WTC11 (cell line): ENCODE measurements around the gene RTP3. TPM values are rescaled to one million over a fixed set of nuclear protein-coding genes. Genes with fewer than 3 reads are reported as not detected.

Experiments used
- ATAC-seq: fragments of 200-7000 bp; cut with Tn5 transposase; 2 replicates; pipeline ENCODE4 v1.10.0; 2021; ENCODE audit warnings: mild to moderate bottlenecking, moderate library complexity
- CTCF ChIA-PET: fragments of 300-600 bp; sonication (Branson Sonifier 250); formaldehyde crosslinking; loops from one replicate; lab custom pipeline; 2021; ENCODE audit warnings: antibody characterized with exemption; lab: Charles Lee
- POLR2A ChIA-PET: fragments of 350-600 bp; sonication (Branson Sonifier 250); formaldehyde crosslinking; loops from one replicate; lab custom pipeline; 2021; ENCODE audit warnings: antibody characterized with exemption; lab: Charles Lee
- DNase-seq: peaks from one replicate; pipeline ENCODE4 v3.0.0; 2021; ENCODE audit warnings: low spot score
- H3K27ac Mint-ChIP-seq: 2 replicates; pipeline ENCODE4 v1.8.0; 2021; ENCODE audit warnings: mixed read lengths
- H3K27me3 Mint-ChIP-seq: 2 replicates; pipeline ENCODE4 v1.8.0; 2021; ENCODE audit warnings: low read depth, mild to moderate bottlenecking, moderate library complexity, mixed read lengths
- H3K36me3 Mint-ChIP-seq: 2 replicates; pipeline ENCODE4 v1.8.0; 2021; ENCODE audit warnings: mixed read lengths
- H3K4me1 Mint-ChIP-seq: 2 replicates; pipeline ENCODE4 v1.8.0; 2022; ENCODE audit warnings: mixed read lengths
- H3K4me3 Mint-ChIP-seq: 2 replicates; pipeline ENCODE4 v1.8.0; 2021; ENCODE audit warnings: mild to moderate bottlenecking, moderate library complexity, mixed read lengths
- H3K9me3 Mint-ChIP-seq: 2 replicates; pipeline ENCODE4 v1.8.0; 2021; ENCODE audit warnings: mixed read lengths
- CDX4 ChIP-seq: fragments of 250-450 bp; sonication (Bioruptor Pico); IDR thresholded peaks from 2 replicates; pipeline ENCODE4 v1.9.0; 2021; ENCODE audit warnings: moderate library complexity, mild to moderate bottlenecking, inconsistent platforms, borderline replicate concordance
- CREM ChIP-seq: sonication (generic); formaldehyde crosslinking; IDR thresholded peaks from 2 replicates; pipeline ENCODE4 v1.8.1; 2022; ENCODE audit warnings: mild to moderate bottlenecking, missing genetic modification reagents, moderate library complexity
- E2F1 ChIP-seq: sonication (generic); formaldehyde crosslinking; IDR thresholded peaks from 2 replicates; pipeline ENCODE4 v1.8.0; 2022; ENCODE audit warnings: mild to moderate bottlenecking, missing genetic modification reagents
- FOXP4 ChIP-seq: sonication (generic); formaldehyde crosslinking; IDR thresholded peaks from 2 replicates; pipeline ENCODE4 v1.8.0; 2022; ENCODE audit warnings: mild to moderate bottlenecking, missing genetic modification reagents
- GRHL2 ChIP-seq: fragments of 250-450 bp; sonication (Bioruptor Pico); IDR thresholded peaks from 2 replicates; pipeline ENCODE4 v1.8.0; 2022; ENCODE audit warnings: mild to moderate bottlenecking, moderate library complexity; ENCODE audit not compliant: insufficient replicate concordance, severe bottlenecking
- HMGXB4 ChIP-seq: sonication (generic); formaldehyde crosslinking; IDR thresholded peaks from 2 replicates; pipeline ENCODE4 v1.8.1; 2023; ENCODE audit warnings: mild to moderate bottlenecking, moderate library complexity, missing genetic modification reagents
- MXD4 ChIP-seq: fragments of 250-450 bp; sonication (Bioruptor Pico); IDR thresholded peaks from 2 replicates; pipeline ENCODE4 v1.8.0; 2021; ENCODE audit warnings: mild to moderate bottlenecking, moderate library complexity, borderline replicate concordance
- NFE2L1 ChIP-seq: sonication (generic); formaldehyde crosslinking; IDR thresholded peaks from 2 replicates; pipeline ENCODE4 v1.8.1; 2023; ENCODE audit warnings: missing genetic modification reagents
- SOX15 ChIP-seq: fragments of 250-450 bp; sonication (Bioruptor Pico); IDR thresholded peaks from 2 replicates; pipeline ENCODE4 v1.9.0; 2021; ENCODE audit warnings: mild to moderate bottlenecking
- SP1 ChIP-seq: sonication (generic); formaldehyde crosslinking; conservative IDR thresholded peaks from 2 replicates; pipeline ENCODE4 v1.8.1; 2022; ENCODE audit warnings: missing genetic modification reagents
- TEAD1 ChIP-seq: sonication (generic); formaldehyde crosslinking; IDR thresholded peaks from 2 replicates; pipeline ENCODE4 v1.8.0; 2022; ENCODE audit warnings: mild to moderate bottlenecking, missing genetic modification reagents
- ZMAT4 ChIP-seq: fragments of 250-450 bp; sonication (Bioruptor Pico); IDR thresholded peaks from 2 replicates; pipeline ENCODE4 v1.9.0; 2021; ENCODE audit warnings: mild to moderate bottlenecking
- ZNF396 ChIP-seq: fragments of 250-450 bp; sonication (Bioruptor Pico); IDR thresholded peaks from 2 replicates; pipeline ENCODE4 v1.8.0; 2021; ENCODE audit warnings: mild to moderate bottlenecking, moderate library complexity, borderline replicate concordance
- ZNF671 ChIP-seq: fragments of 250-450 bp; sonication (Bioruptor Pico); IDR thresholded peaks from 2 replicates; pipeline ENCODE4 v1.8.0; 2021; ENCODE audit warnings: mild to moderate bottlenecking
- total RNA-seq: library from RNA; stranded (reverse); gene quantifications from 3 replicates; pipeline ENCODE4 v1.2.3, GENCODE V29; 2021
- TF ChIP-seq, protein P1 (sequence below): sonication (generic); formaldehyde crosslinking; IDR thresholded peaks from 2 replicates; pipeline ENCODE4 v1.8.0; 2022; ENCODE audit warnings: mild to moderate bottlenecking, missing genetic modification reagents
- TF ChIP-seq, protein P2 (sequence below): sonication (generic); formaldehyde crosslinking; conservative IDR thresholded peaks from 2 replicates; pipeline ENCODE4 v1.8.1; 2023; ENCODE audit warnings: mild to moderate bottlenecking, low read depth, missing genetic modification reagents, moderate library complexity
- TF ChIP-seq, protein P3 (sequence below): sonication (generic); formaldehyde crosslinking; IDR thresholded peaks from 2 replicates; pipeline ENCODE4 v1.8.0; 2023; ENCODE audit warnings: missing genetic modification reagents

The RTP3 gene
- total RNA-seq, 1 experiment from 2014 or later: not detected

DNA sequence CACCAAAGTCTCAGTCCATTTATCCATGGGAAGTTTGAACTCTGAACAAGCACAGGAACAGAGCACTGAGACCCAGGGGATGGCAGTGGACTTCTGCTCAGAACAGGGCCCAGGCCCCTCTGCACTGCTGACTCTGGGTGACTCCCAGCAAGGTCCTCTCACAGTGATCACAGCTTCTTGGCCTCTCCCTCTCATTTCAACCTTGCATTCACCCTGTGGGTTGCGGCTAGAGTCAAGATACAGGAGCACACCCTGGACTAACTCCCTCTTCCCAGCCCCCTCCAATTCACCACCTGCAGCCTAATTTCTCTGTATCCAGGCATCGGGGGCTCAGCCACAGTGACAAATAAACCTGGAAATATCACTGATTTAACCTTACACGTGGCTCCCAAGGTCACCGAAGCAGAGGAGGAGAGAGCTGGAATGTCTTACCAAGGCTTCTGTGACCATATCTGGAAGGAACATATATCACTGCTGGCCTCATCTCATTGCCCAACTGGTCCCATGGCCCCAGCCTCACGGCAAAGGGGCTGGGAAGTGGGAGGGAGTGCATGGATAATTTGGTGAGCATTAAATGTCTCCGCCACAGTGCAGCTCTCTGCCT lies 1.2 kb downstream of the RTP3 start (continued):
- no peak for TF ChIP-seq HMGXB4 (CRISPR knock-in tag)
- no peak for TF ChIP-seq FOXP4 (CRISPR knock-in tag)
- no peak for TF ChIP-seq E2F1 (CRISPR knock-in tag)

- ChIA-PET CTCF (interaction anchor here (1.0 to 1.5 kb wide), 2 partner anchors 12 to 87 kb away, joined by 3 to 5 read pairs; no protein-coding TSS in a partner anchor), POLR2A (no interaction called here)
- ATAC-seq (no peak), DNase-seq (no peak)
- peaks cover 8% of the 10 kb centered on the region for H3K27me3 Mint-ChIP-seq
- no peak overlapping the region for H3K27ac Mint-ChIP-seq
- no peak overlapping the region for H3K4me3 Mint-ChIP-seq
- H3K4me1 Mint-ChIP-seq: peaks cover 36% of the 10 kb centered on the region
- H3K36me3 Mint-ChIP-seq: no peaks in the 10 kb centered on the region
- 0 out of 2 replicates have a peak, but pooled peaks cover 2% of the 10 kb centered on the region for H3K9me3 Mint-ChIP-seq
- no peak for TF ChIP-seq GRHL2 (CRISPR knock-in tag)
- no peak for TF ChIP-seq SP1
- TF ChIP-seq CREM (CRISPR knock-in tag): no peak
- TF ChIP-seq NFE2L1 (CRISPR knock-in tag): no peak
- no peak for TF ChIP-seq ZNF396 (CRISPR knock-in tag)
- TF ChIP-seq MXD4: no peak
- TF ChIP-seq, protein P1, sequence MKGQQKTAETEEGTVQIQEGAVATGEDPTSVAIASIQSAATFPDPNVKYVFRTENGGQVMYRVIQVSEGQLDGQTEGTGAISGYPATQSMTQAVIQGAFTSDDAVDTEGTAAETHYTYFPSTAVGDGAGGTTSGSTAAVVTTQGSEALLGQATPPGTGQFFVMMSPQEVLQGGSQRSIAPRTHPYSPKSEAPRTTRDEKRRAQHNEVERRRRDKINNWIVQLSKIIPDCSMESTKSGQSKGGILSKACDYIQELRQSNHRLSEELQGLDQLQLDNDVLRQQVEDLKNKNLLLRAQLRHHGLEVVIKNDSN (CRISPR knock-in tag): no peak
- no peak for TF ChIP-seq ZMAT4 (CRISPR knock-in tag)
- TF ChIP-seq ZNF671 (CRISPR knock-in tag): no peak
- no peak for TF ChIP-seq SOX15
- TF ChIP-seq, protein P2, sequence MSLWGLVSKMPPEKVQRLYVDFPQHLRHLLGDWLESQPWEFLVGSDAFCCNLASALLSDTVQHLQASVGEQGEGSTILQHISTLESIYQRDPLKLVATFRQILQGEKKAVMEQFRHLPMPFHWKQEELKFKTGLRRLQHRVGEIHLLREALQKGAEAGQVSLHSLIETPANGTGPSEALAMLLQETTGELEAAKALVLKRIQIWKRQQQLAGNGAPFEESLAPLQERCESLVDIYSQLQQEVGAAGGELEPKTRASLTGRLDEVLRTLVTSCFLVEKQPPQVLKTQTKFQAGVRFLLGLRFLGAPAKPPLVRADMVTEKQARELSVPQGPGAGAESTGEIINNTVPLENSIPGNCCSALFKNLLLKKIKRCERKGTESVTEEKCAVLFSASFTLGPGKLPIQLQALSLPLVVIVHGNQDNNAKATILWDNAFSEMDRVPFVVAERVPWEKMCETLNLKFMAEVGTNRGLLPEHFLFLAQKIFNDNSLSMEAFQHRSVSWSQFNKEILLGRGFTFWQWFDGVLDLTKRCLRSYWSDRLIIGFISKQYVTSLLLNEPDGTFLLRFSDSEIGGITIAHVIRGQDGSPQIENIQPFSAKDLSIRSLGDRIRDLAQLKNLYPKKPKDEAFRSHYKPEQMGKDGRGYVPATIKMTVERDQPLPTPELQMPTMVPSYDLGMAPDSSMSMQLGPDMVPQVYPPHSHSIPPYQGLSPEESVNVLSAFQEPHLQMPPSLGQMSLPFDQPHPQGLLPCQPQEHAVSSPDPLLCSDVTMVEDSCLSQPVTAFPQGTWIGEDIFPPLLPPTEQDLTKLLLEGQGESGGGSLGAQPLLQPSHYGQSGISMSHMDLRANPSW (CRISPR knock-in tag): no peak
- no peak for TF ChIP-seq TEAD1 (CRISPR knock-in tag)
- TF ChIP-seq CDX4 (CRISPR knock-in tag): no peak
- TF ChIP-seq, protein P3, sequence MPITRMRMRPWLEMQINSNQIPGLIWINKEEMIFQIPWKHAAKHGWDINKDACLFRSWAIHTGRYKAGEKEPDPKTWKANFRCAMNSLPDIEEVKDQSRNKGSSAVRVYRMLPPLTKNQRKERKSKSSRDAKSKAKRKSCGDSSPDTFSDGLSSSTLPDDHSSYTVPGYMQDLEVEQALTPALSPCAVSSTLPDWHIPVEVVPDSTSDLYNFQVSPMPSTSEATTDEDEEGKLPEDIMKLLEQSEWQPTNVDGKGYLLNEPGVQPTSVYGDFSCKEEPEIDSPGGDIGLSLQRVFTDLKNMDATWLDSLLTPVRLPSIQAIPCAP (CRISPR knock-in tag): no peak
- TF ChIP-seq E2F1 (CRISPR knock-in tag): no peak
Measured at GRCh38 chr3:46500656-46501635, 3.2 kb downstream of the RTP3 start.
